Activated CD4-positive, alpha-beta T cell treated with anti-CD3 and anti-CD28 coated beads, Interleukin-2, amount 50 U/mL, for 16 hours (primary cell): ENCODE data around the gene IL33.
"Not testable (repeated sequence)": the region's sequence is repeated elsewhere in the genome, so short reads cannot be mapped to it uniquely, and the experiment has no call there.

Source experiments
- DNase-seq: peaks from one replicate; pipeline ENCODE4 v3.0.0-alpha.2; 2020

The IL33 gene

GRCh38 chr9:6215562-6215961 is at the start of gene IL33:
Gene IL33 (plus strand): TSS chr9:6215807. CDS start chr9:6241695, 25,888 bp downstream.
- no peak for DNase-seq

- DNase-seq, result no peak
These were observed 43.9 kb upstream of the IL33 start for GRCh38 chr9:6171667-6172066.

- DNase-seq, result no peak
These were observed 41.7 kb upstream of the IL33 start for GRCh38 chr9:6173914-6174313.

GRCh38 chr9:6182549-6183226 is 32.9 kb upstream of the IL33 start:
- not testable (repeated sequence) for DNase-seq

DNA sequence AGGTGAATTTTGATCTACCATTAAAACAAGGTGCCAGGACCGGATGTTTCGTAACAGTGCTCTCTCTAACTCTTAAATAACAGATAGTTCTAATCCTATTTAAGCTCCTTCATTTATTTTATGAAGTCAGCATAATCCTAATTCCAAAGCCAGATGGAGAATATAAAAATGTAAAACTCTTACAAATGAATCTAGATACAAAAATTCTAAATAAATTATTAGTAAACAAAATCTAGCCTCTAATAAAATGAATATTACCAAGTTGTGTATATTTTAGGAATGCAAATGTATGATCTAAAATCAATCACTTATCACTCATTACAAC is 32.4 kb upstream of the IL33 start:
- DNase-seq, result no peak

DNA sequence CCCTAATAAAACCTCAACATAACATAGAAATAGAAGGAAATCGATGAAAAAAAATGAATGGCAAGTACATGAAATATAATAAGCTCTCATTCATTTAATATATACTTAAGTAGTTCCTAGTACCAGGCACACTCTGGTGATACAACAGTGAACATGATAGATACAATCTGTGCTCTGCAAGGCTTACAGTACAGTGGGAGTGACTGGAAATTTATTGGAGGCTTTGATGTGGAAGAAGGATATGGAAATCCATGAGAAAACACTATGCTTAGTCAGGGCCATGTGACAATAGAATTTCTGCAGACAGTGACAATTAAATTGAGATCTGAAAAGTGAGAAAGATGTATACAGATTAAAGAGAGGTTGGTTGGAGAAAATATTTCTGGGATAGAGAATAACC is 32.0 kb upstream of the IL33 start:
- no peak for DNase-seq

- DNase-seq, result no peak
These were observed 30.6 kb upstream of the IL33 start for GRCh38 chr9:6184749-6185645.

DNA sequence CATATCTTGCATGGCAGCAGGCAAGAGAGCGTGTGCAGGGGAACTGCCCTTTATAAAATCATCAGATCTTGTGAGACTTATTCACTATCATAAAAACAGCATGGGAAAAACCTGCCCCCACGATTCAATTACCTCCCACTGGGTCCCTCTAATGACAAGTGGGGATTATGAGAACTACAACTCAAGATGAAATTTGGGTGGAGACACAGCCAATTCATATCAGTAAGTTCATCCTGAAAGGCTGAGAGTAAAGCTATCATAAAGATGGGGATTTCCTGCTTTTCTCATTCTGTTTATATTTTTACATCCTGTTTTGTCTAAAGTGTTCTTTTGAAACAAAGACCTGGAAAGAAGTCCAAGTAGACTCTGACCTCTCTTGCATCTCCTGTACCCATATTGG is 28.9 kb upstream of the IL33 start:
- DNase-seq, result no peak

GRCh38 chr9:6187272-6187671 is 28.3 kb upstream of the IL33 start:
- DNase-seq, result no peak

- no peak for DNase-seq
These were observed 27.1 kb upstream of the IL33 start for GRCh38 chr9:6188466-6188865.

DNA sequence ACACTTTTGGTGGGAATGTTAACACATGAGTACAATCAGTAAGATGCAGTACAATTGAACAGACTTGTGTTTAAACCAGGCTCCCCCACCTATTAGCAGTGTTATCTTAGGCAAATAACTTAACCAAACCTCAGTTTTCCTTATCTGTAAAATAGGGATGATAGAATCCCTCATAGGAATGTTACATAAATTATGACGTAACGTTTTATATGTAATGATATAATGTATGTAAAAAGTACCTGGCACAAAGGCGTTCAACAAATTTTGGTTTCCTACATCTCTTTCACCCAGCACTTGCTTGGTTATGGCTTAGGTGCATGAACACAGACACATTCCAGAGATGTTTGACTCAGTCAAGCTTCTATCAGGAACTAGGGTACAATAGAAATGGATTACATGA is 26.7 kb upstream of the IL33 start:
- DNase-seq, result no peak

- DNase-seq, result no peak
These were observed 20.7 kb upstream of the IL33 start for GRCh38 chr9:6194934-6195333.

DNA sequence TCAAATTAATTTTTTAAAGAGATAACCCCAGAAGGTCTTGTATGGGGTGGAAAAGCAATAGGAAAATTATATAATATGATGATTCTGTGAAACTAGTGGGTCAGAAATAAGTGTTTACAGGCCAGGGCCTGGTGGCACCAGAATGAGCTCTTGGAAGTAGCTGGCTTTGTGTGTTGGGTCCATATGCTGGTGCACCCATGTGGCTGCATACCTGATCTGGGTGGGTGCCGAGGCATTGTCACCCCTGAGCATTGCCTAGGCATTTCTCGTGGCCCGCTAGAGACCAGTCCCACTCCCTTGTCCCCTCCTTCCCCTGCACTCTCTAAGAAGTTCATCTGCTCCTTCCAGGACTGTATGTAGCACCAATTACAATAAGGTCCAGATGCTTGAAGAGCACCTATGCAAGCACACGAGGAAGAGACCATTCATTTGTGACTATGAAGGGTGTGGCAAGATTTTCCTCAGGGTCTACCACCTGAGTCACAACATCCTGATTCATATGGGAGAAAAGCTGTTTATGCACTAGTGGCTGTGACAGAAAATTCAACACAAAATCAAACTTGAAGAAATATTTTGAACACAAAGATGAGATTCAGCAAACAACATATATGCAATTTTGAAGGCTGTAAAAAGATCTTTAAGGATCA is 19.8 kb upstream of the IL33 start:
- DNase-seq, result no peak

DNA sequence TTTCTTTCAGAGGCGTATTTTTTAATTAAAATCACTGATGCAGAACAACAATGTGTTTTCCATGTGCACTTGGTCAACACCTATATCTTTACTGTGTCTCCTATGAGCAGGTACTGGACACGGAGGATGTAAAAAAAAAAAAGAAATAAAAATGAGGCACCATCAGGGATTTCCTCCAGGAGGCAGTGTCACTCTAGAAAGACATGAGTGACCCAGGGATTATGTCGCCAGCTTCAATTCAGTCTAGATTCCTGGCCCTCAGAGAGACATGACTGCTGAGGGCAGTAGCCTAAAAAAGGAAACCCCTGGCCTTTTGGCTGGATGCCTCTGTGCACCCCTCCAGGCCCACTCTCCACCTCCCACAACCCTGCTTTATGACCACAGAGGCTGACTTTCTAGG is 18.3 kb upstream of the IL33 start:
- DNase-seq, result no peak

DNA sequence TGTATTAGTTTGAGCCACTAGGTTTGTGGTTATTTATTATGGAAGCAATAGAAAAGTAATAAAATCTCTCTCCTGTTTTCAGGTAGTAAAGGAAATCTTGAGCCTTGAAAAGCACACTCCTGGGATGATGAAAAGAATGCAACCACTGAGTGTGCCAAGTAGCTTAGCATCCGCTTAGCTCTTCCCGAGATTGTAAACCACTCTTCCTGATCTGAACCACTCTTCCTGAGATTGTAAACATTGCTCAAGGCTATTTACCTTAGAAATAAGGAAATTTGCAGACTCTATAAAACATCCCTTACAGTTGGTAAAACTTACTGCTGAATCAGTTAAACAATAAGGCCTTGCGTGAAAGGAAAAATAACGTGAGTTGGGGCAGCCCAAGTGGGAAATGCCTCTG is 17.4 kb upstream of the IL33 start:
- no peak for DNase-seq

GRCh38 chr9:6199596-6199995 is 16.0 kb upstream of the IL33 start:
- no peak for DNase-seq

GRCh38 chr9:6200761-6201160 is 14.8 kb upstream of the IL33 start:
- no peak for DNase-seq

DNA sequence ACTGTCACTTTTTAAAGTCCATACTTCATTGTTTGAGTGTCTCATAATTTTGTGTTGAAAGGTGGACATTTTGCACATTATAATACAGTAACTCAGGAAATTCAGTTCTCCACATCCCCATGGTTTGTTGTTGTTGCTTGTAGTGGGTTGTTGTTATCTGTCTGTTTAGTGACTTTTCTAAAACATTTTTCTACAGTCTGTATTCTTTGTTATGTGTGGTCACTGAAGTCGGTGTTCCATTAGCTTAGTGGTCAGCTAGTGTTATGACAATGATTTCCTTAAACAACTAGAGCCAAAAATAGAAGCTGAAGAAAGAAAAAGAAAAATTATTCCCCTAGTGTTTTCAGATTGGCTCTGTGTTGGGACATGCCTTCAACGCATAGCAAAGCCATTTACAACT is 5.6 kb upstream of the IL33 start:
- DNase-seq, result no peak

- no peak for DNase-seq
These were observed 2.8 kb upstream of the IL33 start for GRCh38 chr9:6212722-6213375.

DNA sequence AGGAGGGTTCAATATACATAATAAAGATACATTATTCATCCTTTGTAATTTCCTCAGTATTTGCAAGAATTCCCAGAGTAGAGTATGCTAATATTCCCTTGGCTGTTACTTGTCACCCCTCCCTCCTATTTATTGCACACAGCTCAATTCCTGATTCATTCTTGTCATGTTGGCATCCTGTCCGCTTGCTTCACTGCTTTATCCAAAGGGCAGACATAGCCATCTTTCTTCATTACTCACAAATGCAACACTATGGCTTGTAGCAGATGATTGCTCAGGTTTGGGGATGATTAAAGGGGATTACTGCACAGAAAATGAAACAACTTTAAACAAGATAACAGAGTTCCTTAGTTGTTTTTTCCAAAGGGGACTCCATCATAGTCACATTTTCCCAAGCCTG is 1.2 kb upstream of the IL33 start:
- DNase-seq, result no peak

DNA sequence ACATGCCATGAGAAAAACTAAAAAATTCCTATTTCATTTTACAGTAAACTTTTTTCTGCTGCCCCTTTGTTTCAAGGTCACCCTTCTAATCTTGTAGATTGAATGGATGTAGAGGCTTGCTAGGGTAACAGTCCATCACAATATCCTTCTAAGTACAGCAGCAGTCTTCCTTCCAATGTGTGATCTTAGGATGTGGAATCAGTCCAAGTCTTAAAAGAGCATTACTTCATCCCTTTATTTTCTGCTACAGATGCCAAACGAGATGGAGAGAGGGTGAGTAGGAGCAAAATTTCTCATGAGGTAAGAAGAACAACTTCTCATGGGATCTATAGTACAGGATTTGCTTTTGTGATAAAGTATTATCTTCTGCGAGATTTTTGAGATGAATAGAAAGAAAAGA is 704 bp upstream of the IL33 start:
- DNase-seq, result no peak

DNA sequence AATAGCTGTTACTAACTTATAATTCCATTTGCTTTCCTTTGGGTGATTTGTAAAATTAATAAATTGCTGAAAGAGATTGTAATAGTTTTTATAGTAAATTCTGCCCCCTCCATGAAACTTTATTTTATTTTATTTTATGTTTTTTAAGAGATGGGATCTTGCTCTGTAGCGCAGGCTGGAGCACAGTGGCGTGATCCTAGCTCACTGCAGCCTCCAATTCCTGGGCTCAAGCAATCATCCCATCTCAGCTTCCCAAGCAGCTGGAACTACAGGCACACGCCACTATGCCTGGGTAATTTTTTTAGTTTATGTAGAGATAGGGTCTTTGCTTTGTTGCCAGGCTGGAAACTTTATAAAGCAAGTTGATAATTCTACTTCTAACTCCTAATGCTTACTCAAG is 395 bp downstream of the IL33 start:
- no peak for DNase-seq

- no peak for DNase-seq
These were observed 1.3 kb downstream of the IL33 start for GRCh38 chr9:6216951-6217350.

GRCh38 chr9:6218099-6218502 is 2.5 kb downstream of the IL33 start:
- DNase-seq, result no peak
